ENCODE data around the gene SLC6A13.

SLC6A13 gene

GRCh38 chr12:197347-197746 lies 65.3 kb downstream of the SLC6A13 start:
- H3K9ac ChIP-seq (ENCODE audit: low read length) = no peak overlapping the region
- no peak overlapping the region for H3K4me2 ChIP-seq (ENCODE audit: low read length)
- H3K9me3 ChIP-seq (ENCODE audit: low read length) = no peaks in the 10 kb centered on the region
- H3K27ac ChIP-seq (ENCODE audit: low read depth, low read length, poor library complexity, severe bottlenecking) = no peak overlapping the region
- H3K79me2 ChIP-seq (ENCODE audit: insufficient read depth, low read length) = no peaks in the 10 kb centered on the region
- H3K4me3 ChIP-seq (ENCODE audit: low read depth, low read length, poor library complexity, severe bottlenecking) = no peak overlapping the region
- TF ChIP-seq CTCF (IDR thresholded peaks at IDR 0.05; ENCODE audit: low read length) (no peak), EZH2 (IDR thresholded peaks at IDR 0.05; ENCODE audit: borderline replicate concordance, low read length) (no peak)
- H2AFZ ChIP-seq (ENCODE audit: low read length) = no peak overlapping the region
- no peaks in the 10 kb centered on the region for H4K20me1 ChIP-seq (ENCODE audit: insufficient read depth, low read length)
- no peaks in the 10 kb centered on the region for H3F3A ChIP-seq (ENCODE audit: insufficient read depth, low read length)
- no peaks in the 10 kb centered on the region for H3K9me2 ChIP-seq (ENCODE audit: low read depth, low read length)
- no peaks in the 10 kb centered on the region for H3K36me3 ChIP-seq (ENCODE audit: insufficient read depth, low read length)
- peaks cover 8% of the 10 kb centered on the region; the same call in 1 of the 2 replicates for H3K27me3 ChIP-seq (ENCODE audit: insufficient read depth, low read length)
- no peaks in the 10 kb centered on the region for H3K4me1 ChIP-seq (ENCODE audit: insufficient read depth, low read length, severe bottlenecking)

GRCh38 chr12:196436-196835 lies 66.2 kb downstream of the SLC6A13 start:
- Histone ChIP-seq H3K9ac (ENCODE audit: low read length) (no peak overlapping the region), H3K4me2 (ENCODE audit: low read length) (no peak overlapping the region), H3K9me2 (ENCODE audit: low read depth, low read length) (no peaks in the 10 kb centered on the region), H3K9me3 (ENCODE audit: low read length) (no peaks in the 10 kb centered on the region), H3K4me3 (ENCODE audit: low read depth, low read length, poor library complexity, severe bottlenecking) (no peak overlapping the region), H4K20me1 (ENCODE audit: insufficient read depth, low read length) (no peaks in the 10 kb centered on the region), H2AFZ (ENCODE audit: low read length) (no peak overlapping the region), H3F3A (ENCODE audit: insufficient read depth, low read length) (no peaks in the 10 kb centered on the region), H3K4me1 (ENCODE audit: insufficient read depth, low read length, severe bottlenecking) (no peaks in the 10 kb centered on the region), H3K27ac (ENCODE audit: low read depth, low read length, poor library complexity, severe bottlenecking) (no peak overlapping the region), H3K36me3 (ENCODE audit: insufficient read depth, low read length) (no peaks in the 10 kb centered on the region), H3K79me2 (ENCODE audit: insufficient read depth, low read length) (no peaks in the 10 kb centered on the region), H3K27me3 (ENCODE audit: insufficient read depth, low read length) (peaks cover 4% of the 10 kb centered on the region; the same call in 1 of the 2 replicates)
- no peak for TF ChIP-seq EZH2 (IDR thresholded peaks at IDR 0.05; ENCODE audit: borderline replicate concordance, low read length)
- TF ChIP-seq CTCF (IDR thresholded peaks at IDR 0.05; ENCODE audit: low read length) = no peak

DNA sequence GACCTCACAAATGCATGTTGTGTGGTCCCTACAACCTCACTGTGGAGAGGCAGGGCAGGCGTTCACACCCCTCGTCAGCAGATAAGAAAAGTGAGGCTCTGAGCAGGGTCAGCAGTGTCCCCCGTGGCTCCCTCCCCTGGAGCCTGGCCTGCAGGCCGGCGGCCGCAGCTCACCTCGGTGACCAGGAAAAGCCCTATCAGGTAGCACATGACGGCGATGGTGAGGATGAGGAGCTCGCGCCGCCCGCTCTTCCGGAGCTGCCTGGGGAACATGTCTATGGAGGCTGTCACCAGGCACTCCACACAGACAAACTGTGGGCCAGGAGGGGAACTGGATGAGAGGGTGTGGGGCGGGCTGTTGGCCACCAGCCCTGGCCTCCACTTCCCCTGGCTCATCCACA lies 66.7 kb downstream of the SLC6A13 start:
- H3K4me3 ChIP-seq (ENCODE audit: low read depth, low read length, poor library complexity, severe bottlenecking) = no peak overlapping the region
- no peaks in the 10 kb centered on the region for H3K36me3 ChIP-seq (ENCODE audit: insufficient read depth, low read length)
- H3K4me2 ChIP-seq (ENCODE audit: low read length) = no peak overlapping the region
- no peaks in the 10 kb centered on the region for H3K4me1 ChIP-seq (ENCODE audit: insufficient read depth, low read length, severe bottlenecking)
- no peaks in the 10 kb centered on the region for H3K79me2 ChIP-seq (ENCODE audit: insufficient read depth, low read length)
- no peak for TF ChIP-seq CTCF (IDR thresholded peaks at IDR 0.05; ENCODE audit: low read length)
- no peak for TF ChIP-seq EZH2 (IDR thresholded peaks at IDR 0.05; ENCODE audit: borderline replicate concordance, low read length)
- no peak overlapping the region for H3K9ac ChIP-seq (ENCODE audit: low read length)
- H3K27ac ChIP-seq (ENCODE audit: low read depth, low read length, poor library complexity, severe bottlenecking) = no peak overlapping the region
- no peak overlapping the region for H2AFZ ChIP-seq (ENCODE audit: low read length)
- H3K9me3 ChIP-seq (ENCODE audit: low read length) = no peaks in the 10 kb centered on the region
- H3K9me2 ChIP-seq (ENCODE audit: low read depth, low read length) = no peaks in the 10 kb centered on the region
- no peaks in the 10 kb centered on the region for H3F3A ChIP-seq (ENCODE audit: insufficient read depth, low read length)
- H4K20me1 ChIP-seq (ENCODE audit: insufficient read depth, low read length) = no peaks in the 10 kb centered on the region
- H3K27me3 ChIP-seq (ENCODE audit: insufficient read depth, low read length) = peaks cover 4% of the 10 kb centered on the region; the same call in 1 of the 2 replicates
